ENCODE measurements around the gene PLA2G5.

GRCh38 chr1:20107796-20108195, 37.8 kb downstream of the PLA2G5 start:
- TF ChIP-seq CTCF (IDR thresholded peaks at IDR 0.05; ENCODE audit: low read depth, low read length, poor library complexity, severe bottlenecking) (no peak), EZH2phosphoT487 (IDR thresholded peaks at IDR 0.05; ENCODE audit: borderline replicate concordance, low read length) (no peak)
